A549 (cell line): ENCODE results near the gene CHM.

Experiments
- CTCF ChIP-seq: fragments of >200 bp; sonication (Bioruptor Twin); formaldehyde crosslinking; IDR thresholded peaks from 3 replicates; pipeline ENCODE4 v1.5.1; 2016
- EP300 ChIP-seq, 2 experiments: fragments of >200 bp; sonication (Bioruptor Twin); formaldehyde crosslinking; IDR thresholded peaks; 2 replicates in 1 of 2; 3 replicates in 1 of 2; pipeline ENCODE4 v1.6.1; 2016 to 2017

GRCh38 chrX:86066998-86067397 lies 19.6 kb upstream of the CHM start:
- no peak for TF ChIP-seq EP300 (IDR thresholded peaks at IDR 0.05)
- no peak for TF ChIP-seq CTCF
